OCI-LY7 (cell line): ENCODE measurements around the gene STAG1. TPM values are rescaled to one million over a fixed set of nuclear protein-coding genes. Genes with fewer than 3 reads are reported as not detected.

ENCODE experiments used
- BruUV-seq: library from RNA; stranded (reverse); fragments of 400-500 nt; replicated peaks from 2 replicates; lab custom pipeline; 2021; lab: Mats Ljungman, UMichigan
- CTCF ChIA-PET: fragments of 300-600 bp; sonication (Branson Sonifier 250); formaldehyde crosslinking; loops from one replicate; lab custom pipeline; 2022; ENCODE audit warnings: antibody characterized with exemption; ENCODE audit not compliant: unreplicated experiment; lab: Charles Lee
- POLR2A ChIA-PET: fragments of 300-600 bp; sonication (Branson Sonifier 250); formaldehyde crosslinking; loops from one replicate; lab custom pipeline; 2022; ENCODE audit warnings: antibody characterized with exemption; lab: Charles Lee
- DNase-seq: peaks from one replicate; pipeline ENCODE4 v3.0.0-alpha.2; 2015; ENCODE audit warnings: low spot score
- H2AFZ ChIP-seq: fragments of 200-600 bp; sonication (generic), shearing (Covaris generic); 2 replicates; pipeline ENCODE4 v1.6.1; 2014; ENCODE audit warnings: mild to moderate bottlenecking, antibody characterized with exemption, low read length, moderate library complexity
- H3K27ac ChIP-seq: fragments of 200-600 bp; sonication (generic); 2 replicates; pipeline ENCODE4 v1.5.1; 2014; ENCODE audit warnings: mixed run types, low read depth, mild to moderate bottlenecking, moderate library complexity, low read length, inconsistent platforms; ENCODE audit not compliant: poor library complexity, severe bottlenecking
- H3K36me3 ChIP-seq: fragments of 200-600 bp; sonication (generic); 2 replicates; pipeline ENCODE4 v1.6.1; 2014; ENCODE audit warnings: mild to moderate bottlenecking, antibody characterized with exemption, low read length, moderate library complexity, mixed read lengths; ENCODE audit not compliant: insufficient read depth
- H3K4me1 ChIP-seq: fragments of 200-600 bp; sonication (generic); 2 replicates; pipeline ENCODE4 v1.5.1; 2014; ENCODE audit warnings: mild to moderate bottlenecking, low read length; ENCODE audit not compliant: insufficient read depth, poor library complexity, severe bottlenecking
- H3K4me2 ChIP-seq: fragments of 200-600 bp; sonication (generic); 2 replicates; pipeline ENCODE4 v1.6.1; 2014; ENCODE audit warnings: mild to moderate bottlenecking, low read length
- H3K4me3 ChIP-seq: fragments of 200-600 bp; sonication (generic); 2 replicates; pipeline ENCODE4 v1.5.1; 2014; ENCODE audit warnings: mild to moderate bottlenecking, low read depth, low read length; ENCODE audit not compliant: poor library complexity, severe bottlenecking
- H3K79me2 ChIP-seq: fragments of 200-600 bp; sonication (generic); 2 replicates; pipeline ENCODE4 v1.6.1; 2016; ENCODE audit warnings: low read depth, mild to moderate bottlenecking, low read length, moderate library complexity, mixed read lengths; ENCODE audit not compliant: insufficient read depth
- H3K9me2 ChIP-seq: fragments of 200-600 bp; sonication (generic); 2 replicates; pipeline ENCODE4 v1.6.1; 2016; ENCODE audit warnings: mild to moderate bottlenecking, low read length, mixed read lengths; ENCODE audit not compliant: insufficient read depth
- H3K9me3 ChIP-seq: fragments of 200-600 bp; sonication (generic); 2 replicates; pipeline ENCODE4 v1.6.1; 2014; ENCODE audit warnings: mild to moderate bottlenecking, mixed run types, low read length, mixed read lengths
- H4K20me1 ChIP-seq: fragments of 200-600 bp; sonication (generic); 2 replicates; pipeline ENCODE4 v1.6.1; 2014; ENCODE audit warnings: mild to moderate bottlenecking, antibody characterized with exemption, low read length, moderate library complexity, mixed read lengths; ENCODE audit not compliant: insufficient read depth
- CTCF ChIP-seq: fragments of 200-600 bp; sonication (generic); conservative IDR thresholded peaks from 2 replicates; pipeline ENCODE4 v1.5.1; 2014; ENCODE audit warnings: mild to moderate bottlenecking, antibody characterized with exemption, low read length, moderate library complexity, mixed read lengths
- EZH2phosphoT487 ChIP-seq: fragments of 200-600 bp; sonication (generic); IDR thresholded peaks from 2 replicates; pipeline ENCODE4 v1.6.1; 2018; ENCODE audit warnings: low read depth, borderline replicate concordance, mild to moderate bottlenecking, mixed run types, antibody characterized with exemption, low read length, moderate library complexity, mixed read lengths
- intact Hi-C: fragments of 100-400 bp; cut with micrococcal nuclease; formaldehyde crosslinking; loops from one replicate; pipeline ENCODE4 v1.10.0; 2022; ENCODE audit not compliant: unreplicated experiment
- total RNA-seq, 2 experiments: library from RNA; depleted of rRNA in 1 of 2; stranded (reverse); fragments of >200 nt in 1 of 2; shearing (Covaris generic) in 1 of 2; gene quantifications; 2 replicates each; pipeline ENCODE4 v1.2.3, GENCODE V29; 2014 to 2022

STAG1 gene
- total RNA-seq, 2 experiments from 2014 or later: 30.7 to 46.6 TPM

- TF ChIP-seq CTCF: no peak
- TF ChIP-seq EZH2phosphoT487: no peak
- Histone ChIP-seq H3K4me1 (no peaks in the 10 kb centered on the region), H3K36me3 (peaks cover 21% of the 10 kb centered on the region), H3K9me3 (no peaks in the 10 kb centered on the region; the same call in 1 of the 2 replicates), H2AFZ (no peak overlapping the region), H3K4me3 (no peak overlapping the region), H3K27ac (no peak overlapping the region), H3K9me2 (no peaks in the 10 kb centered on the region), H4K20me1 (no peaks in the 10 kb centered on the region), H3K4me2 (no peak overlapping the region), H3K79me2 (peaks cover 98% of the 10 kb centered on the region)
- POLR2A ChIA-PET: interaction anchor here (0.6 to 1.2 kb wide), 3 partner anchors 16 to 118 kb away, joined by 3 to 5 read pairs (median 4); no protein-coding TSS in a partner anchor
- DNase-seq: no peak
- intact Hi-C loops: no loop called here
- CTCF ChIA-PET: no interaction called here
- no TSS peak for BruUV-seq
Measured at GRCh38 chr3:136703429-136703828, 48.7 kb downstream of the STAG1 start.

- ChIA-PET POLR2A (interaction anchor here (0.6 kb wide), 1 partner anchor 413 kb away, joined by 3 read pairs; no protein-coding TSS in a partner anchor), CTCF (no interaction called here)
- no peaks in the 10 kb centered on the region for H3K9me2 ChIP-seq
- no peaks in the 10 kb centered on the region for H4K20me1 ChIP-seq
- no peak overlapping the region for H3K4me3 ChIP-seq
- peaks cover 45% of the 10 kb centered on the region for H3K36me3 ChIP-seq
- no TSS peak for BruUV-seq
- no peak overlapping the region for H2AFZ ChIP-seq
- no peak overlapping the region for H3K27ac ChIP-seq
- no peak for DNase-seq
- no peak for TF ChIP-seq CTCF
- TF ChIP-seq EZH2phosphoT487: no peak
- peaks cover 29% of the 10 kb centered on the region; the same call in 1 of the 2 replicates for H3K9me3 ChIP-seq
- intact Hi-C loops: no loop called here
- H3K4me1 ChIP-seq: no peaks in the 10 kb centered on the region
- H3K4me2 ChIP-seq: no peak overlapping the region
- H3K79me2 ChIP-seq: peaks cover 98% of the 10 kb centered on the region
Measured at GRCh38 chr3:136699271-136699828, 52.8 kb downstream of the STAG1 start.

- no TSS peak for BruUV-seq
- Histone ChIP-seq H3K9me3 (peaks cover 36% of the 10 kb centered on the region), H3K4me2 (no peak overlapping the region), H3K4me3 (no peak overlapping the region), H3K36me3 (peaks cover 45% of the 10 kb centered on the region), H3K4me1 (no peaks in the 10 kb centered on the region), H3K79me2 (peaks cover 97% of the 10 kb centered on the region), H4K20me1 (no peaks in the 10 kb centered on the region), H2AFZ (no peak overlapping the region), H3K9me2 (no peaks in the 10 kb centered on the region), H3K27ac (no peak overlapping the region)
- ChIA-PET POLR2A (interaction anchor here (0.7 kb wide), 1 partner anchor 9 kb away, joined by 3 read pairs; no protein-coding TSS in a partner anchor), CTCF (no interaction called here)
- TF ChIP-seq EZH2phosphoT487: no peak
- TF ChIP-seq CTCF: no peak
- no peak for DNase-seq
- intact Hi-C loops: no loop called here
Measured at GRCh38 chr3:136698361-136698760, 53.8 kb downstream of the STAG1 start.
